NB4 (cell line): Measurements from ENCODE around the gene C4BPA.

Experiments used
- MYC ChIP-seq: IDR thresholded peaks from 2 replicates; pipeline ENCODE4 v1.6.1; 2011; ENCODE audit warnings: low read depth, low read length
- POLR2A ChIP-seq: IDR thresholded peaks from 2 replicates; pipeline ENCODE4 v1.6.1; 2011; ENCODE audit warnings: mild to moderate bottlenecking; ENCODE audit not compliant: insufficient read length; ENCODE audit errors: extremely low read depth
- TF ChIP-seq, protein P1 (sequence below): IDR thresholded peaks from one replicate; pipeline ENCODE4 v1.5.1; 2012; ENCODE audit warnings: low read depth, low read length
- TF ChIP-seq, protein P2 (sequence below): IDR thresholded peaks from 2 replicates; pipeline ENCODE4 v1.6.1; 2011; ENCODE audit warnings: low read depth, low read length

DNA sequence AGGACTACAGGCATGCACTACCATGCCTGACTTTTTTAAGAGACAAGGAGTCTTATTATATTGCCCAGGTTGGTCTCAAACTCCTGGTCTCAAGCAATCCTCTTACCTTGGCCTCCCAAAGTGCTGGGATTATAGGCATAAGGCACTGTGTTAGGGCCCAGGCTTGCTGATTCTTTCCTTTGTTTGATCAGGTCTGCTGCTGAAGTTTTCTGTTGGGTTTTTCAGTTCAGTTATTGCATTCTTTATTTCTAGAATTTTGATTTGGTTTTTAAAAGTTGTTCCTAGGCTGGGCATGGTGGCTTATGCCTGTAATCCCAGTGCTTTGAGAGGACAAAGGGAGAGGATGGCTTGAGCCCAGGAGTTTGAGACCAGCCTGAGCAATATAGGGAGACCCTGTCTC, 47.9 kb downstream of the C4BPA start:
- TF ChIP-seq, protein P1, sequence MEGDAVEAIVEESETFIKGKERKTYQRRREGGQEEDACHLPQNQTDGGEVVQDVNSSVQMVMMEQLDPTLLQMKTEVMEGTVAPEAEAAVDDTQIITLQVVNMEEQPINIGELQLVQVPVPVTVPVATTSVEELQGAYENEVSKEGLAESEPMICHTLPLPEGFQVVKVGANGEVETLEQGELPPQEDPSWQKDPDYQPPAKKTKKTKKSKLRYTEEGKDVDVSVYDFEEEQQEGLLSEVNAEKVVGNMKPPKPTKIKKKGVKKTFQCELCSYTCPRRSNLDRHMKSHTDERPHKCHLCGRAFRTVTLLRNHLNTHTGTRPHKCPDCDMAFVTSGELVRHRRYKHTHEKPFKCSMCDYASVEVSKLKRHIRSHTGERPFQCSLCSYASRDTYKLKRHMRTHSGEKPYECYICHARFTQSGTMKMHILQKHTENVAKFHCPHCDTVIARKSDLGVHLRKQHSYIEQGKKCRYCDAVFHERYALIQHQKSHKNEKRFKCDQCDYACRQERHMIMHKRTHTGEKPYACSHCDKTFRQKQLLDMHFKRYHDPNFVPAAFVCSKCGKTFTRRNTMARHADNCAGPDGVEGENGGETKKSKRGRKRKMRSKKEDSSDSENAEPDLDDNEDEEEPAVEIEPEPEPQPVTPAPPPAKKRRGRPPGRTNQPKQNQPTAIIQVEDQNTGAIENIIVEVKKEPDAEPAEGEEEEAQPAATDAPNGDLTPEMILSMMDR: no peak
- TF ChIP-seq, protein P2, sequence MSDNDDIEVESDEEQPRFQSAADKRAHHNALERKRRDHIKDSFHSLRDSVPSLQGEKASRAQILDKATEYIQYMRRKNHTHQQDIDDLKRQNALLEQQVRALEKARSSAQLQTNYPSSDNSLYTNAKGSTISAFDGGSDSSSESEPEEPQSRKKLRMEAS: no peak
- TF ChIP-seq POLR2A: no peak
- no peak for TF ChIP-seq MYC
